Keratinocyte (primary cell): Measurements from ENCODE around the gene EIF3J. TPM values are rescaled to one million over a fixed set of nuclear protein-coding genes. Genes with fewer than 3 reads are reported as not detected.

Source experiments
- DNase-seq: peaks from one replicate; pipeline ENCODE4 v3.0.0-alpha.2; 2011; ENCODE audit warnings: low read depth, missing footprints, low spot score
- FAIRE-seq: peaks from 2 replicates; lab custom pipeline; 2011; peaks lifted over from hg19 to GRCh38; lab: Jason Lieb, UNC
- H2AFZ ChIP-seq: 2 replicates; pipeline ENCODE4 v1.6.0; 2012; ENCODE audit warnings: low read length, control low read depth, inconsistent platforms; ENCODE audit not compliant: control insufficient read depth
- H3K27ac ChIP-seq: 2 replicates; pipeline ENCODE4 v1.5.1; 2011; ENCODE audit warnings: low read length; ENCODE audit not compliant: control insufficient read depth, insufficient read depth
- H3K27me3 ChIP-seq: 3 replicates; pipeline ENCODE4 v1.6.0; 2011; ENCODE audit warnings: low read length; ENCODE audit not compliant: control insufficient read depth, insufficient read depth; ENCODE audit errors: extremely low read depth
- H3K36me3 ChIP-seq, 2 experiments: 2 replicates in 1 of 2; 3 replicates in 1 of 2; pipeline ENCODE4 v1.5.1; 2011; ENCODE audit warnings: low read length in 2 of 2, mild to moderate bottlenecking in 1 of 2; ENCODE audit not compliant: control insufficient read depth in 2 of 2, insufficient read depth in 2 of 2; ENCODE audit errors: extremely low read depth in 1 of 2
- H3K4me1 ChIP-seq: 3 replicates; pipeline ENCODE4 v1.5.1; 2011; ENCODE audit warnings: low read length; ENCODE audit not compliant: control insufficient read depth, insufficient read depth; ENCODE audit errors: extremely low read depth
- H3K4me2 ChIP-seq: 3 replicates; pipeline ENCODE4 v1.6.0; 2011; ENCODE audit warnings: low read depth, low read length; ENCODE audit not compliant: control insufficient read depth, insufficient read depth; ENCODE audit errors: extremely low read depth
- H3K4me3 ChIP-seq, 3 experiments: fragments of 200-600 bp in 1 of 3; sonication (generic) in 1 of 3; 2 replicates in 2 of 3; 3 replicates in 1 of 3; pipeline ENCODE4 v1.5.1; 2011 to 2016; ENCODE audit warnings: low read length in 3 of 3, mild to moderate bottlenecking in 3 of 3, control low read depth in 2 of 3, inconsistent platforms in 1 of 3, low read depth in 1 of 3, mixed read lengths in 1 of 3, mixed run types in 1 of 3, moderate library complexity in 1 of 3; ENCODE audit not compliant: control insufficient read depth in 2 of 3, insufficient read depth in 2 of 3; ENCODE audit errors: extremely low read depth in 1 of 3
- H3K79me2 ChIP-seq: 2 replicates; pipeline ENCODE4 v1.6.0; 2012; ENCODE audit warnings: low read length; ENCODE audit not compliant: control insufficient read depth, insufficient read depth
- H3K9ac ChIP-seq: 3 replicates; pipeline ENCODE4 v1.6.0; 2011; ENCODE audit warnings: low read length; ENCODE audit not compliant: control insufficient read depth, insufficient read depth; ENCODE audit errors: extremely low read depth
- H3K9me1 ChIP-seq: 3 replicates; pipeline ENCODE4 v1.6.0; 2011; ENCODE audit warnings: low read length; ENCODE audit not compliant: control insufficient read depth, insufficient read depth; ENCODE audit errors: extremely low read depth
- H3K9me3 ChIP-seq: 2 replicates; pipeline ENCODE4 v1.5.1; 2012; ENCODE audit warnings: low read depth, low read length; ENCODE audit not compliant: control insufficient read depth
- H4K20me1 ChIP-seq: 3 replicates; pipeline ENCODE4 v1.6.0; 2011; ENCODE audit warnings: low read length; ENCODE audit not compliant: control insufficient read depth, insufficient read depth; ENCODE audit errors: extremely low read depth
- CTCF ChIP-seq, 3 experiments: IDR thresholded peaks in 1 of 3; conservative IDR thresholded peaks in 1 of 3; optimal IDR thresholded peaks in 1 of 3; 2 replicates in 2 of 3; 3 replicates in 1 of 3; pipeline versions ENCODE3 to v1.5.1; 2011; ENCODE audit warnings: low read length in 3 of 3, mild to moderate bottlenecking in 3 of 3, moderate library complexity in 2 of 3, control low read depth in 1 of 3, inconsistent platforms in 1 of 3; ENCODE audit not compliant: insufficient read depth in 2 of 3; ENCODE audit errors: extremely low read depth in 1 of 3
- EZH2 ChIP-seq: IDR thresholded peaks from one replicate; pipeline ENCODE4 v1.6.1; 2012; ENCODE audit warnings: inconsistent platforms, mild to moderate bottlenecking, low read length, moderate library complexity
- dilution Hi-C: fragments of 300-500 bp; cut with MboI; formaldehyde crosslinking; loops from one replicate; pipeline ENCODE4 v1.7.0; 2020; ENCODE audit warnings: low sequenced_read_pairs; ENCODE audit not compliant: extremely low pct_ligation_motif_present
- polyA plus RNA-seq, 5 experiments: library from polyadenylated mRNA; depleted of rRNA in 3 of 5; stranded (reverse) in 3 of 5; stranded (forward) in 1 of 5; unstranded in 1 of 5; fragments of >200 nt; gene quantifications; 1 replicate in 1 of 5; 2 replicates in 3 of 5; 3 replicates in 1 of 5; pipeline versions ENCODE4 v1.2.1 to v1.2.3, GENCODE V29; 2011 to 2012; ENCODE audit warnings: missing spikeins in 2 of 5, low read depth in 1 of 5, low replicate concordance in 1 of 5

The EIF3J gene
- polyA plus RNA-seq, 1 donor (not counting 4 experiments of a cell fraction or from before 2014, with no cell fraction given) = 99.4 TPM

- Histone ChIP-seq H3K4me3 (no peak overlapping the region), H3K27me3 (no peaks in the 10 kb centered on the region), H3K9me3 (no peaks in the 10 kb centered on the region), H3K36me3 (peaks cover 6 to 23% of the 10 kb centered on the region in 2 experiments), H3K9ac (no peak overlapping the region), H3K9me1 (no peaks in the 10 kb centered on the region), H3K79me2 (no peaks in the 10 kb centered on the region), H2AFZ (no peak overlapping the region), H3K4me1 (peaks cover 5% of the 10 kb centered on the region), H4K20me1 (no peaks in the 10 kb centered on the region), H3K27ac (no peak overlapping the region), H3K4me2 (no peak overlapping the region)
- TF ChIP-seq CTCF (optimal IDR thresholded peaks at IDR 0.05 in 1 of 3, IDR thresholded peaks at IDR 0.05 in 1 of 3, conservative IDR thresholded peaks at IDR 0.05 in 1 of 3; ENCODE audit: extremely low read depth in 1 of 3, insufficient read depth in 2 of 3, low read length in 3 of 3) (no peak), EZH2 (no peak)
- DNase-seq (no peak), FAIRE-seq (no peak)
- dilution Hi-C loops = no loop called here
Measured at GRCh38 chr15:44596511-44597010, 59.6 kb downstream of the EIF3J start.

GRCh38 chr15:44598066-44598465 is 61.1 kb downstream of the EIF3J start:
- Histone ChIP-seq H3K9ac (no peak overlapping the region), H3K27ac (no peak overlapping the region), H2AFZ (no peak overlapping the region), H3K9me1 (no peaks in the 10 kb centered on the region), H4K20me1 (no peaks in the 10 kb centered on the region), H3K9me3 (no peaks in the 10 kb centered on the region), H3K4me2 (no peak overlapping the region), H3K36me3 (peaks cover 5 to 22% of the 10 kb centered on the region in 2 experiments), H3K79me2 (no peaks in the 10 kb centered on the region), H3K4me1 (peaks cover 4% of the 10 kb centered on the region), H3K27me3 (no peaks in the 10 kb centered on the region), H3K4me3 (no peak overlapping the region)
- DNase-seq (no peak), FAIRE-seq (no peak)
- dilution Hi-C loops = no loop called here
- TF ChIP-seq EZH2 (no peak), CTCF (optimal IDR thresholded peaks at IDR 0.05 in 1 of 3, IDR thresholded peaks at IDR 0.05 in 1 of 3, conservative IDR thresholded peaks at IDR 0.05 in 1 of 3; ENCODE audit: extremely low read depth in 1 of 3, insufficient read depth in 2 of 3, low read length in 3 of 3) (no peak)
